GM23338 (cell line): ENCODE results near the gene SLC16A7. TPM values are rescaled to one million over a fixed set of nuclear protein-coding genes. Genes with fewer than 3 reads are reported as not detected.

Experiments used
- CREB1 ChIP-seq: fragments of 250-450 bp; sonication (Bioruptor Pico); IDR thresholded peaks from 2 replicates; pipeline ENCODE4 v1.5.0; 2020; ENCODE audit warnings: low read depth, mild to moderate bottlenecking, moderate library complexity
- EZH2 ChIP-seq: fragments of 200-600 bp; sonication (generic); IDR thresholded peaks from one replicate; pipeline ENCODE4 v1.8.0; 2017; ENCODE audit warnings: antibody characterized with exemption, mild to moderate bottlenecking, low read depth; ENCODE audit not compliant: unreplicated experiment
- EZH2phosphoT487 ChIP-seq: fragments of 200-600 bp; sonication (generic); IDR thresholded peaks from one replicate; pipeline ENCODE4 v1.8.1; 2018; ENCODE audit warnings: antibody characterized with exemption; ENCODE audit not compliant: unreplicated experiment
- JUNB ChIP-seq: IDR thresholded peaks from one replicate; pipeline ENCODE4 v1.6.1; 2016; ENCODE audit warnings: antibody characterized with exemption; ENCODE audit not compliant: unreplicated experiment
- STAT1 ChIP-seq: IDR thresholded peaks from one replicate; pipeline ENCODE4 v1.6.1; 2016; ENCODE audit warnings: antibody characterized with exemption; ENCODE audit not compliant: unreplicated experiment
- ZNF114 ChIP-seq: fragments of 250-450 bp; sonication (Bioruptor Pico); IDR thresholded peaks from 2 replicates; pipeline ENCODE4 v1.5.0; 2020; ENCODE audit warnings: mild to moderate bottlenecking, moderate library complexity
- ZNF331 ChIP-seq: fragments of 250-450 bp; sonication (Bioruptor Pico); IDR thresholded peaks from 2 replicates; pipeline ENCODE4 v1.5.0; 2020; ENCODE audit warnings: low read depth, mild to moderate bottlenecking, moderate library complexity
- polyA plus RNA-seq: library from polyadenylated mRNA; unstranded; fragments of >200 nt; fragmentation: Nextera tagmentation; extraction: Ambion mirVana; gene quantifications from 2 replicates; pipeline ENCODE4 v1.2.1, GENCODE V29; 2016
- total RNA-seq: library from RNA; depleted of rRNA; stranded (reverse); fragments of >200 nt; shearing (Covaris generic); gene quantifications from 2 replicates; pipeline ENCODE4 v1.2.3, GENCODE V29; 2014
- TF ChIP-seq, protein P1 (sequence below): fragments of 250-450 bp; sonication (Bioruptor Pico); IDR thresholded peaks from 2 replicates; pipeline ENCODE4 v1.5.0; 2020; ENCODE audit warnings: mild to moderate bottlenecking, moderate library complexity
- TF ChIP-seq, protein P2 (sequence below): IDR thresholded peaks from 2 replicates; pipeline ENCODE4 v1.6.1; 2016; ENCODE audit warnings: antibody characterized with exemption
- TF ChIP-seq, protein P3 (sequence below): IDR thresholded peaks from one replicate; pipeline ENCODE4 v1.6.1; 2018; ENCODE audit warnings: antibody characterized with exemption; ENCODE audit not compliant: unreplicated experiment

Gene SLC16A7
- total and polyA plus RNA-seq, 2 experiments from 2014 or later = 2.8 to 4.3 TPM

DNA sequence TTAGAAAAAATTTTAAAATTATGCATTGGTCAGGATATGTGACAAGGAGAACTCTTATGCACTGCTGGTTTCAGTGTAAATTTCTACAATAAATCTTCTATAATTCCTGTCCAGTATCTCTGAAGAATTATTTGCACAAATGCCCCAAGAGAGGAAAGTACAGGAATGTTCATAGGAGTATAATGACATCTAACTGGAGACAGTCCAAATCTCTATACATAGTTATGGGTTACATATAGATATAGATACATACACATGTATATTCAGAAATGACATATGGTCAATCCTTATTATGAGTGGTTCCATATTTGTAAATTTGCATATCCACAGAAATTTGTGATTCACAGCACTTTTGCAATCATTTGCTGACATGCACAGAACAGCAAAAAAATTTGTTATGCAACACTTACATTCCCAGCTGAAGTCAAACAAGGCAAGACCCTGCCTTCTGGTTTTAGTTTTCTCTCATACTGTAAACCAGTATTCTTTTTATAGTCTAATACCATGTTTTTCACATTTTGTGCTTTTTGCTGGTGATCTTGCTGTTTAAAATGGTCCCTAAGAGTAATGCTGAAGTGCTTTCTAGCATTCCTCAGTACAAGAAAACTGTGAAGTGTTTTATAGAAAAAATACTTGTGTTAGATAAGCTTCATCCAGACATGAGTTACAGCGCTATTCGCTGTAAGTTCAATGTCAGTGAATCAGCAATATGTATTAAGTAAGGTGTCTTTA is 103.8 kb downstream of the SLC16A7 start (continued):
- TF ChIP-seq, protein P1, sequence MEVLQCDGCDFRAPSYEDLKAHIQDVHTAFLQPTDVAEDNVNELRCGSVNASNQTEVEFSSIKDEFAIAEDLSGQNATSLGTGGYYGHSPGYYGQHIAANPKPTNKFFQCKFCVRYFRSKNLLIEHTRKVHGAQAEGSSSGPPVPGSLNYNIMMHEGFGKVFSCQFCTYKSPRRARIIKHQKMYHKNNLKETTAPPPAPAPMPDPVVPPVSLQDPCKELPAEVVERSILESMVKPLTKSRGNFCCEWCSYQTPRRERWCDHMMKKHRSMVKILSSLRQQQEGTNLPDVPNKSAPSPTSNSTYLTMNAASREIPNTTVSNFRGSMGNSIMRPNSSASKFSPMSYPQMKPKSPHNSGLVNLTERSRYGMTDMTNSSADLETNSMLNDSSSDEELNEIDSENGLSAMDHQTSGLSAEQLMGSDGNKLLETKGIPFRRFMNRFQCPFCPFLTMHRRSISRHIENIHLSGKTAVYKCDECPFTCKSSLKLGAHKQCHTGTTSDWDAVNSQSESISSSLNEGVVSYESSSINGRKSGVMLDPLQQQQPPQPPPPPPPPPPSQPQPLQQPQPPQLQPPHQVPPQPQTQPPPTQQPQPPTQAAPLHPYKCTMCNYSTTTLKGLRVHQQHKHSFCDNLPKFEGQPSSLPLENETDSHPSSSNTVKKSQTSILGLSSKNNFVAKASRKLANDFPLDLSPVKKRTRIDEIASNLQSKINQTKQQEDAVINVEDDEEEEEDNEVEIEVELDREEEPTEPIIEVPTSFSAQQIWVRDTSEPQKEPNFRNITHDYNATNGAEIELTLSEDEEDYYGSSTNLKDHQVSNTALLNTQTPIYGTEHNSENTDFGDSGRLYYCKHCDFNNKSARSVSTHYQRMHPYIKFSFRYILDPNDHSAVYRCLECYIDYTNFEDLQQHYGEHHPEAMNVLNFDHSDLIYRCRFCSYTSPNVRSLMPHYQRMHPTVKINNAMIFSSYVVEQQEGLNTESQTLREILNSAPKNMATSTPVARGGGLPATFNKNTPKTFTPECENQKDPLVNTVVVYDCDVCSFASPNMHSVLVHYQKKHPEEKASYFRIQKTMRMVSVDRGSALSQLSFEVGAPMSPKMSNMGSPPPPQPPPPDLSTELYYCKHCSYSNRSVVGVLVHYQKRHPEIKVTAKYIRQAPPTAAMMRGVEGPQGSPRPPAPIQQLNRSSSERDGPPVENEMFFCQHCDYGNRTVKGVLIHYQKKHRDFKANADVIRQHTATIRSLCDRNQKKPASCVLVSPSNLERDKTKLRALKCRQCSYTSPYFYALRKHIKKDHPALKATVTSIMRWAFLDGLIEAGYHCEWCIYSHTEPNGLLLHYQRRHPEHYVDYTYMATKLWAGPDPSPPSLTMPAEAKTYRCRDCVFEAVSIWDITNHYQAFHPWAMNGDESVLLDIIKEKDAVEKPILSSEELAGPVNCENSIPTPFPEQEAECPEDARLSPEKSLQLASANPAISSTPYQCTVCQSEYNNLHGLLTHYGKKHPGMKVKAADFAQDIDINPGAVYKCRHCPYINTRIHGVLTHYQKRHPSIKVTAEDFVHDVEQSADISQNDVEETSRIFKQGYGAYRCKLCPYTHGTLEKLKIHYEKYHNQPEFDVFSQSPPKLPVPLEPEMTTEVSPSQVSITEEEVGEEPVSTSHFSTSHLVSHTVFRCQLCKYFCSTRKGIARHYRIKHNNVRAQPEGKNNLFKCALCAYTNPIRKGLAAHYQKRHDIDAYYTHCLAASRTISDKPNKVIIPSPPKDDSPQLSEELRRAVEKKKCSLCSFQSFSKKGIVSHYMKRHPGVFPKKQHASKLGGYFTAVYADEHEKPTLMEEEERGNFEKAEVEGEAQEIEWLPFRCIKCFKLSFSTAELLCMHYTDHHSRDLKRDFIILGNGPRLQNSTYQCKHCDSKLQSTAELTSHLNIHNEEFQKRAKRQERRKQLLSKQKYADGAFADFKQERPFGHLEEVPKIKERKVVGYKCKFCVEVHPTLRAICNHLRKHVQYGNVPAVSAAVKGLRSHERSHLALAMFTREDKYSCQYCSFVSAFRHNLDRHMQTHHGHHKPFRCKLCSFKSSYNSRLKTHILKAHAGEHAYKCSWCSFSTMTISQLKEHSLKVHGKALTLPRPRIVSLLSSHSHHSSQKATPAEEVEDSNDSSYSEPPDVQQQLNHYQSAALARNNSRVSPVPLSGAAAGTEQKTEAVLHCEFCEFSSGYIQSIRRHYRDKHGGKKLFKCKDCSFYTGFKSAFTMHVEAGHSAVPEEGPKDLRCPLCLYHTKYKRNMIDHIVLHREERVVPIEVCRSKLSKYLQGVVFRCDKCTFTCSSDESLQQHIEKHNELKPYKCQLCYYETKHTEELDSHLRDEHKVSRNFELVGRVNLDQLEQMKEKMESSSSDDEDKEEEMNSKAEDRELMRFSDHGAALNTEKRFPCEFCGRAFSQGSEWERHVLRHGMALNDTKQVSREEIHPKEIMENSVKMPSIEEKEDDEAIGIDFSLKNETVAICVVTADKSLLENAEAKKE (CRISPR knock-in tag) = no peak
- TF ChIP-seq JUNB (no peak), ZNF331 (CRISPR knock-in tag) (no peak), STAT1 (no peak), EZH2phosphoT487 (no peak), EZH2 (no peak), CREB1 (CRISPR knock-in tag) (no peak), ZNF114 (CRISPR knock-in tag) (no peak)
- TF ChIP-seq, protein P2, sequence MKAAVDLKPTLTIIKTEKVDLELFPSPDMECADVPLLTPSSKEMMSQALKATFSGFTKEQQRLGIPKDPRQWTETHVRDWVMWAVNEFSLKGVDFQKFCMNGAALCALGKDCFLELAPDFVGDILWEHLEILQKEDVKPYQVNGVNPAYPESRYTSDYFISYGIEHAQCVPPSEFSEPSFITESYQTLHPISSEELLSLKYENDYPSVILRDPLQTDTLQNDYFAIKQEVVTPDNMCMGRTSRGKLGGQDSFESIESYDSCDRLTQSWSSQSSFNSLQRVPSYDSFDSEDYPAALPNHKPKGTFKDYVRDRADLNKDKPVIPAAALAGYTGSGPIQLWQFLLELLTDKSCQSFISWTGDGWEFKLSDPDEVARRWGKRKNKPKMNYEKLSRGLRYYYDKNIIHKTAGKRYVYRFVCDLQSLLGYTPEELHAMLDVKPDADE = no peak
- TF ChIP-seq, protein P3, sequence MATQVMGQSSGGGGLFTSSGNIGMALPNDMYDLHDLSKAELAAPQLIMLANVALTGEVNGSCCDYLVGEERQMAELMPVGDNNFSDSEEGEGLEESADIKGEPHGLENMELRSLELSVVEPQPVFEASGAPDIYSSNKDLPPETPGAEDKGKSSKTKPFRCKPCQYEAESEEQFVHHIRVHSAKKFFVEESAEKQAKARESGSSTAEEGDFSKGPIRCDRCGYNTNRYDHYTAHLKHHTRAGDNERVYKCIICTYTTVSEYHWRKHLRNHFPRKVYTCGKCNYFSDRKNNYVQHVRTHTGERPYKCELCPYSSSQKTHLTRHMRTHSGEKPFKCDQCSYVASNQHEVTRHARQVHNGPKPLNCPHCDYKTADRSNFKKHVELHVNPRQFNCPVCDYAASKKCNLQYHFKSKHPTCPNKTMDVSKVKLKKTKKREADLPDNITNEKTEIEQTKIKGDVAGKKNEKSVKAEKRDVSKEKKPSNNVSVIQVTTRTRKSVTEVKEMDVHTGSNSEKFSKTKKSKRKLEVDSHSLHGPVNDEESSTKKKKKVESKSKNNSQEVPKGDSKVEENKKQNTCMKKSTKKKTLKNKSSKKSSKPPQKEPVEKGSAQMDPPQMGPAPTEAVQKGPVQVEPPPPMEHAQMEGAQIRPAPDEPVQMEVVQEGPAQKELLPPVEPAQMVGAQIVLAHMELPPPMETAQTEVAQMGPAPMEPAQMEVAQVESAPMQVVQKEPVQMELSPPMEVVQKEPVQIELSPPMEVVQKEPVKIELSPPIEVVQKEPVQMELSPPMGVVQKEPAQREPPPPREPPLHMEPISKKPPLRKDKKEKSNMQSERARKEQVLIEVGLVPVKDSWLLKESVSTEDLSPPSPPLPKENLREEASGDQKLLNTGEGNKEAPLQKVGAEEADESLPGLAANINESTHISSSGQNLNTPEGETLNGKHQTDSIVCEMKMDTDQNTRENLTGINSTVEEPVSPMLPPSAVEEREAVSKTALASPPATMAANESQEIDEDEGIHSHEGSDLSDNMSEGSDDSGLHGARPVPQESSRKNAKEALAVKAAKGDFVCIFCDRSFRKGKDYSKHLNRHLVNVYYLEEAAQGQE = no peak
